Erythroblast (primary cell): ENCODE results near the gene CDKN1A.

Experiments used
- DNase-seq, 2 experiments: peaks; one replicate each; lab custom pipeline; 2025; lab: John Stamatoyannopoulos, UW
- GATA1 ChIP-seq: IDR thresholded peaks from 2 replicates; pipeline ENCODE4 v1.6.1; 2011; ENCODE audit warnings: low read depth, mild to moderate bottlenecking, control low read depth, low read length, moderate library complexity
- POLR2A ChIP-seq: IDR thresholded peaks from 2 replicates; pipeline ENCODE4 v1.6.1; 2011; ENCODE audit warnings: mild to moderate bottlenecking, low read length

The CDKN1A gene

GRCh38 chr6:36662827-36663256 is 15.7 kb upstream of the CDKN1A start:
- no peak for DNase-seq
- TF ChIP-seq GATA1 (no peak), POLR2A (no peak)

- DNase-seq, result no peak
- no peak for TF ChIP-seq GATA1
- no peak for TF ChIP-seq POLR2A
These were observed 14.7 kb upstream of the CDKN1A start for GRCh38 chr6:36663504-36664446.

- no peak for DNase-seq
- TF ChIP-seq GATA1 (no peak), POLR2A (no peak)
These were observed 13.3 kb upstream of the CDKN1A start for GRCh38 chr6:36665180-36665579.

- no peak for DNase-seq
- TF ChIP-seq POLR2A (no peak), GATA1 (no peak)
These were observed 12.2 kb upstream of the CDKN1A start for GRCh38 chr6:36666287-36666686.

- DNase-seq, result peak; percentile 21 to 50
- TF ChIP-seq GATA1 (no peak), POLR2A (no peak)
These were observed 11.5 kb upstream of the CDKN1A start for GRCh38 chr6:36666826-36667591.

GRCh38 chr6:36668591-36668990 is 9.9 kb upstream of the CDKN1A start:
- TF ChIP-seq POLR2A, result no peak
- TF ChIP-seq GATA1, result no peak
- no peak for DNase-seq

GRCh38 chr6:36669002-36669401 is 9.5 kb upstream of the CDKN1A start:
- TF ChIP-seq GATA1 (no peak), POLR2A (no peak)
- DNase-seq, result no peak

GRCh38 chr6:36670271-36670670 is 8.2 kb upstream of the CDKN1A start:
- TF ChIP-seq GATA1 (no peak), POLR2A (no peak)
- DNase-seq, result no peak

GRCh38 chr6:36671687-36672375 is 6.7 kb upstream of the CDKN1A start:
- no peak for TF ChIP-seq POLR2A
- no peak for DNase-seq

GRCh38 chr6:36673882-36674281 is 4.6 kb upstream of the CDKN1A start:
- DNase-seq, result no peak
- TF ChIP-seq POLR2A (no peak), GATA1 (no peak)

GRCh38 chr6:36674942-36675341 is 3.6 kb upstream of the CDKN1A start:
- TF ChIP-seq POLR2A (no peak), GATA1 (no peak)
- DNase-seq, result no peak

- DNase-seq, result peak in 1 of 2 experiments; percentile 40
- TF ChIP-seq POLR2A, result no peak
- no peak for TF ChIP-seq GATA1
These were observed 2.1 kb upstream of the CDKN1A start for GRCh38 chr6:36676141-36677058.

GRCh38 chr6:36677059-36677749 is 1.3 kb upstream of the CDKN1A start:
- no peak for TF ChIP-seq GATA1
- no peak for TF ChIP-seq POLR2A
- DNase-seq, result peak in 1 of 2 experiments; percentile 31
